ENCODE measurements around the gene SHANK2. TPM values are rescaled to one million over a fixed set of nuclear protein-coding genes. Genes with fewer than 3 reads are reported as not detected.
"Not testable (repeated sequence)": the region's sequence is repeated elsewhere in the genome, so short reads cannot be mapped to it uniquely, and the experiment has no call there.

Gene SHANK2
- total RNA-seq, 1 donor from 2014 or later, result 8.1 TPM

DNA sequence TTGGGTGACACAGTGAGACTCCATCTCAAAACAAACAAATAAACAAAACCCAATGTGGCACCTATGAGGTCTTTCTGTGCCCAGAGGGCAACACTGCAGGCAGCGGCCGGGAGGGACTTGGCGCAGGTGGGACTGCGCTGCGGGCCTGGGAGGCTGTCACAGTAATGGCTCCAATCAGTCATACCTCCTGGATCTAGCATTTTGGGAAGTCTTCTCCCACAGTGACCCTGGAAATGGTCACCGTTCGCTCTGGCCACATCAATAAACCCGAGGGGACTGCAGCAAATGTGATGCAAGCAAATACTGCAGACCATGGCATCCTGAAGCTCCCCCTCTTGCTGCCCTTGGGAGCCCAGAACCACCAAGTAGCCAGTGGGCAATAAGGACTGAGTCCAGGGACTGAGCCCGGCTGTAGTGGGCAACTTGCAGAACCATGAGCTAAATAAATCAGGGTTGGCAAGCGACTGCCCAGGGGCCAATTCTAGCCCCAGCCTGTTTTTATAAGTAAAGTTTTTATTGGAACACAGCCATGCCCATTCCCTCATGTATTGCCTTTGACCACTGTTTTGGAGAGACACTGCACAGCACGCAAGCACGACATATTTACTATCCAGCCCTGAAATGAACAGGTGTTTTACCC, 15.4 kb downstream of the SHANK2 start:
- Histone ChIP-seq H3K27ac (no peak overlapping the region), H2AFZ (replicated peaks) (peak overlapping the region; percentile 27), H4K20me1 (ENCODE audit: low read depth) (no peaks in the 10 kb centered on the region), H3K9ac (no peak overlapping the region), H3K27me3 (no peaks in the 10 kb centered on the region), H3F3A (ENCODE audit: low read depth) (peaks cover 11% of the 10 kb centered on the region), H3K9me3 (ENCODE audit: low read depth) (no peaks in the 10 kb centered on the region), H3K36me3 (no peaks in the 10 kb centered on the region), H3K4me1 (peaks cover 21% of the 10 kb centered on the region), H3K4me3 (no peak overlapping the region), H3K4me2 (peak overlapping the region; percentile 49), H3K79me2 (ENCODE audit: low read depth) (no peaks in the 10 kb centered on the region)
- Mint-ChIP-seq H3K27ac (no peak overlapping the region), H3K9me3 (no peaks in the 10 kb centered on the region), H3K27me3 (ENCODE audit: insufficient read depth, low read depth) (no peaks in the 10 kb centered on the region), H3K36me3 (no peaks in the 10 kb centered on the region), H3K4me1 (peaks cover 15% of the 10 kb centered on the region), H3K4me3 (no peak overlapping the region)
- TF ChIP-seq EZH2phosphoT487 (IDR thresholded peaks at IDR 0.05) (no peak), EZH2 (IDR thresholded peaks at IDR 0.05) (no peak)
- TF ChIP-seq, protein P1, sequence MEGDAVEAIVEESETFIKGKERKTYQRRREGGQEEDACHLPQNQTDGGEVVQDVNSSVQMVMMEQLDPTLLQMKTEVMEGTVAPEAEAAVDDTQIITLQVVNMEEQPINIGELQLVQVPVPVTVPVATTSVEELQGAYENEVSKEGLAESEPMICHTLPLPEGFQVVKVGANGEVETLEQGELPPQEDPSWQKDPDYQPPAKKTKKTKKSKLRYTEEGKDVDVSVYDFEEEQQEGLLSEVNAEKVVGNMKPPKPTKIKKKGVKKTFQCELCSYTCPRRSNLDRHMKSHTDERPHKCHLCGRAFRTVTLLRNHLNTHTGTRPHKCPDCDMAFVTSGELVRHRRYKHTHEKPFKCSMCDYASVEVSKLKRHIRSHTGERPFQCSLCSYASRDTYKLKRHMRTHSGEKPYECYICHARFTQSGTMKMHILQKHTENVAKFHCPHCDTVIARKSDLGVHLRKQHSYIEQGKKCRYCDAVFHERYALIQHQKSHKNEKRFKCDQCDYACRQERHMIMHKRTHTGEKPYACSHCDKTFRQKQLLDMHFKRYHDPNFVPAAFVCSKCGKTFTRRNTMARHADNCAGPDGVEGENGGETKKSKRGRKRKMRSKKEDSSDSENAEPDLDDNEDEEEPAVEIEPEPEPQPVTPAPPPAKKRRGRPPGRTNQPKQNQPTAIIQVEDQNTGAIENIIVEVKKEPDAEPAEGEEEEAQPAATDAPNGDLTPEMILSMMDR (IDR thresholded peaks at IDR 0.05), result no peak
- DNase-seq (ENCODE audit: low spot score), result no peak

DNA sequence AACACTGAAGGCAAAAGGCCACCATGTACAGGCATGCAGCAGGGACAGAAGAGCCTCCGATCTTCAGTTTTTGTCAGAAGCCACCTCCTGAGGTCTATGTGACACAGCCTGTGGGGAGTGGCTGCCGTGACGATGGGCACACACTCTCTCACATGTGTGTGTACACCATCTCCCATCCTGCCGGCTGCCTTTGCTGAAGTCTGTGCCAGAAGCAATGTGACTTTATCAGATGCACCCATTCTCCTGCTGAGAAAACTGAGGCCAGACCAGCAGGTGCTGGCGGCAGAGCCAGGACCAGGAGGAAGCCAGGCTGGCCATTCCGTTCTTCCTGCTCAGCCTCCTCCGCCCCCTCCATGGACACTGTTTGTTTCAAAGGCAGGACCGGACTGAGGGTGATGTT, 16.7 kb downstream of the SHANK2 start:
- Histone ChIP-seq H3K4me3 (no peak overlapping the region), H3K9ac (no peak overlapping the region), H2AFZ (replicated peaks) (no peak overlapping the region), H3K4me2 (no peak overlapping the region), H3K79me2 (ENCODE audit: low read depth) (no peaks in the 10 kb centered on the region), H3K4me1 (peaks cover 16% of the 10 kb centered on the region), H3K27me3 (no peaks in the 10 kb centered on the region), H3F3A (ENCODE audit: low read depth) (peaks cover 11% of the 10 kb centered on the region), H3K9me3 (ENCODE audit: low read depth) (no peaks in the 10 kb centered on the region), H3K27ac (no peak overlapping the region), H3K36me3 (no peaks in the 10 kb centered on the region), H4K20me1 (ENCODE audit: low read depth) (no peaks in the 10 kb centered on the region)
- Mint-ChIP-seq H3K9me3 (peaks cover 4% of the 10 kb centered on the region), H3K27me3 (ENCODE audit: insufficient read depth, low read depth) (no peaks in the 10 kb centered on the region), H3K27ac (no peak overlapping the region), H3K36me3 (no peaks in the 10 kb centered on the region), H3K4me3 (no peak overlapping the region), H3K4me1 (peaks cover 7% of the 10 kb centered on the region)
- no peak for DNase-seq (ENCODE audit: low spot score)
- TF ChIP-seq, protein P1 (IDR thresholded peaks at IDR 0.05), result no peak
- TF ChIP-seq EZH2phosphoT487 (IDR thresholded peaks at IDR 0.05) (no peak), EZH2 (IDR thresholded peaks at IDR 0.05) (no peak)

DNA sequence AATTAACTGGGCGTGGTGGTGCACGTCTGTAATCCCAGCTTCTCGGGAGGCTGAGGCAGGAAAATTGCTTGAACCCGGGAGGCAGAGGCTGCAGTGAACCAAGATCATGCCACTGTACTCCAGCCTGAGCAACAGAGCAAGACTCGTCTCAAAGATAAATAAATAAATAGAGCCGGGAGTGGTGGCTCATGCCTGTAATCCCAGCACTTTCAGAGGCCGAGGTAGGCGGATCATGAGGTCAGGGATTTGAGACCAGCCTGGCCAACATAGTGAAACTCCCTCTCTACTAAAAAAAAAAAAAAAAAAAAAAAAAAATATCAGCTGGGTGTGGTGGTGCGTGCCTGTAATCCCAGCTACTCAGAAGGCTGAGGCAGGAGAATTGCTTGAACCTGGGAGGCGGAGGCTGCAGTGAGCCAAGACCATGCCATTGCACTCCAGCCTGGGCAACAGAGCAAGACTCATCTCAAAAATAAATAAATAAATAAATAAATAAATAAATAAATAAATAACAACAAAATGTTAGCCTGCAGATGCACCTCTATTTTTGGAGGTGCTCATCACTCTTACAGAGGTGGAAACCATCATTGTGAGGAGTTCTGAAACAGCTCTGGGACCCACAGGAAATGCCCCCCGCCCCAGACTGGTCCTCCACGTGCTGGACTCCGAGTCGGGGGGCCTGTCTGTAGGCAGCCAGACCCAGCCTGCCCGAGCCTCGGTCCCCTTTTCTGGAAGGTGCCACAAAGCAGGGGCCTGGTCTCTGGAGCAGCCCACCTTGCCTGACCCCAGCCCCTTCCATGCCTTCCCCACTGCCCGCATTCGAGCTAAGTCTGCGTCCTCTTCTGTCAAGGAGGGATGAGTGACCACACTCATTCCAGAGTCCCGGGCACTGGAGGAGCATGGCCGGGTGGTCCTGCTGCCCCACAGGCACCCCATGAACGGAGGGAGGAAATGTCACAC, 18.2 kb downstream of the SHANK2 start:
- peaks cover 16% of the 10 kb centered on the region for H3K4me1 ChIP-seq
- not testable (repeated sequence) for H3K4me3 ChIP-seq; H4K20me1 ChIP-seq (ENCODE audit: low read depth); DNase-seq (ENCODE audit: low spot score); H3K9me3 ChIP-seq (ENCODE audit: low read depth); H3K27ac Mint-ChIP-seq; H3K27me3 Mint-ChIP-seq (ENCODE audit: insufficient read depth, low read depth); H3K36me3 ChIP-seq; H3K36me3 Mint-ChIP-seq; H3K27me3 ChIP-seq; H2AFZ ChIP-seq (replicated peaks); H3K4me2 ChIP-seq; H3K9ac ChIP-seq; H3K79me2 ChIP-seq (ENCODE audit: low read depth); H3K9me3 Mint-ChIP-seq; H3K4me1 Mint-ChIP-seq; H3K27ac ChIP-seq; H3K4me3 Mint-ChIP-seq
- peaks cover 11% of the 10 kb centered on the region for H3F3A ChIP-seq (ENCODE audit: low read depth)

DNA sequence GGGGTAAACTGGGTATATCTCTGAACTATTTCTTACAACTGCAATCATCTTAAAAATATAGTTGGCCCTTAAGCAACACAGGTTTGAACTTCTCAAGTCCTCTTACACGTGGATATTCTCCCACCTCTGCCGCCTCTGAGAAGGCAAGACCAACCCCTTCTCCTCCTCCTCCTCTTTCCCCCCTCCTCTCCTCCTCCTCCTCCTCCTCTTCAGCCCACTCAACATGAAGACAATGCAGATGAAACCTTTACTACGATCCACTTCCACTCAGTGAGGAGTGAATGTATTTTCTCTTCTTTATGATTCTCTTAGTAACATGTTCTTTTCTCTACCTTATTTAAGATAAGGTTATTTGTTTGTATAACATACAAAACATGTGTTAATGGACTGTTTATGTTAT, 20.0 kb downstream of the SHANK2 start:
- H3K9ac ChIP-seq, result no peak overlapping the region
- no peak overlapping the region for H3K4me3 ChIP-seq
- H3K4me2 ChIP-seq, result no peak overlapping the region
- H3F3A ChIP-seq (ENCODE audit: low read depth), result peaks cover 8% of the 10 kb centered on the region
- Mint-ChIP-seq H3K27me3 (ENCODE audit: insufficient read depth, low read depth) (peaks cover 2% of the 10 kb centered on the region), H3K36me3 (no peaks in the 10 kb centered on the region), H3K27ac (no peak overlapping the region), H3K9me3 (peaks cover 17% of the 10 kb centered on the region), H3K4me1 (peaks cover 2% of the 10 kb centered on the region), H3K4me3 (no peak overlapping the region)
- no peaks in the 10 kb centered on the region for H4K20me1 ChIP-seq (ENCODE audit: low read depth)
- no peaks in the 10 kb centered on the region for H3K79me2 ChIP-seq (ENCODE audit: low read depth)
- DNase-seq (ENCODE audit: low spot score), result no peak
- no peak for TF ChIP-seq EZH2 (IDR thresholded peaks at IDR 0.05)
- TF ChIP-seq, protein P1 (IDR thresholded peaks at IDR 0.05), result no peak
- TF ChIP-seq EZH2phosphoT487 (IDR thresholded peaks at IDR 0.05), result no peak
- H3K27ac ChIP-seq, result no peak overlapping the region
- H3K27me3 ChIP-seq, result no peaks in the 10 kb centered on the region
- H3K36me3 ChIP-seq, result no peaks in the 10 kb centered on the region
- no peak overlapping the region for H2AFZ ChIP-seq (replicated peaks)
- no peaks in the 10 kb centered on the region for H3K9me3 ChIP-seq (ENCODE audit: low read depth)
- peaks cover 8% of the 10 kb centered on the region for H3K4me1 ChIP-seq
